ENCODE data around the gene AGAP1. TPM values are rescaled to one million over a fixed set of nuclear protein-coding genes. Genes with fewer than 3 reads are reported as not detected.

AGAP1 gene
- total RNA-seq, 1 donor, result 10.8 TPM

- TF ChIP-seq CTCF (IDR thresholded peaks at IDR 0.05; ENCODE audit: insufficient read depth, low read depth, low read length), result no peak
- DNase-seq (ENCODE audit: low read depth), result no peak
- H3K4me3 ChIP-seq (ENCODE audit: low read depth, low read length), result peak overlapping the region; percentile 63
These were observed 673.0 kb downstream of the AGAP1 start for GRCh38 chr2:236166796-236167296.

GRCh38 chr2:236167297-236168109, 673.7 kb downstream of the AGAP1 start:
- TF ChIP-seq CTCF (IDR thresholded peaks at IDR 0.05; ENCODE audit: insufficient read depth, low read depth, low read length), result peak; percentile 27
- DNase-seq (ENCODE audit: low read depth), result peak; percentile 59
- H3K4me3 ChIP-seq (ENCODE audit: low read depth, low read length), result peak overlapping the region; percentile 63

- H3K4me3 ChIP-seq (ENCODE audit: low read depth, low read length), result peak within 1 kb of the TSS; percentile 63
- peak; percentile 80 for DNase-seq (ENCODE audit: low read depth)
- TF ChIP-seq CTCF (IDR thresholded peaks at IDR 0.05; ENCODE audit: insufficient read depth, low read depth, low read length), result no peak
These were observed 674.6 kb downstream of the AGAP1 start, which contains the start of gene GBX2 for GRCh38 chr2:236168110-236169080. Gene GBX2, minus strand, starts transcription at chr2:236168386. Its CDS starts 415 bp downstream, at chr2:236167971.

- no peak for TF ChIP-seq CTCF (IDR thresholded peaks at IDR 0.05; ENCODE audit: insufficient read depth, low read depth, low read length)
- H3K4me3 ChIP-seq (ENCODE audit: low read depth, low read length), result peak overlapping the region; percentile 46
- DNase-seq (ENCODE audit: low read depth), result no peak
These were observed 675.4 kb downstream of the AGAP1 start for GRCh38 chr2:236169151-236169721.

GRCh38 chr2:236169741-236170589, 676.1 kb downstream of the AGAP1 start:
- no peak for TF ChIP-seq CTCF (IDR thresholded peaks at IDR 0.05; ENCODE audit: insufficient read depth, low read depth, low read length)
- no peak for DNase-seq (ENCODE audit: low read depth)
- no peak overlapping the region for H3K4me3 ChIP-seq (ENCODE audit: low read depth, low read length)

All from fibroblast of villous mesenchyme (primary cell).